Activated T-helper 1 cell treated with anti-CD3 and anti-CD28 coated beads, Interleukin-2, amount 50 U/mL, for 16 hours (primary cell): ENCODE data around the gene BMF.
"Not testable (repeated sequence)": the region's sequence is repeated elsewhere in the genome, so short reads cannot be mapped to it uniquely, and the experiment has no call there.

Source experiments
- DNase-seq, 2 donors: peaks; one replicate each; pipeline ENCODE4 v3.0.0-alpha.2; 2020; ENCODE audit warnings: low read depth in 1 of 2, low spot score in 1 of 2

The BMF gene, protein sequence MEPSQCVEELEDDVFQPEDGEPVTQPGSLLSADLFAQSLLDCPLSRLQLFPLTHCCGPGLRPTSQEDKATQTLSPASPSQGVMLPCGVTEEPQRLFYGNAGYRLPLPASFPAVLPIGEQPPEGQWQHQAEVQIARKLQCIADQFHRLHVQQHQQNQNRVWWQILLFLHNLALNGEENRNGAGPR

GRCh38 chr15:40108855-40109735 is at the start of gene BMF:
Gene BMF (minus strand): TSS chr15:40108879. CDS start chr15:40106086, 2,793 bp downstream.
- DNase-seq = peak; percentile 94 to 96

DNA sequence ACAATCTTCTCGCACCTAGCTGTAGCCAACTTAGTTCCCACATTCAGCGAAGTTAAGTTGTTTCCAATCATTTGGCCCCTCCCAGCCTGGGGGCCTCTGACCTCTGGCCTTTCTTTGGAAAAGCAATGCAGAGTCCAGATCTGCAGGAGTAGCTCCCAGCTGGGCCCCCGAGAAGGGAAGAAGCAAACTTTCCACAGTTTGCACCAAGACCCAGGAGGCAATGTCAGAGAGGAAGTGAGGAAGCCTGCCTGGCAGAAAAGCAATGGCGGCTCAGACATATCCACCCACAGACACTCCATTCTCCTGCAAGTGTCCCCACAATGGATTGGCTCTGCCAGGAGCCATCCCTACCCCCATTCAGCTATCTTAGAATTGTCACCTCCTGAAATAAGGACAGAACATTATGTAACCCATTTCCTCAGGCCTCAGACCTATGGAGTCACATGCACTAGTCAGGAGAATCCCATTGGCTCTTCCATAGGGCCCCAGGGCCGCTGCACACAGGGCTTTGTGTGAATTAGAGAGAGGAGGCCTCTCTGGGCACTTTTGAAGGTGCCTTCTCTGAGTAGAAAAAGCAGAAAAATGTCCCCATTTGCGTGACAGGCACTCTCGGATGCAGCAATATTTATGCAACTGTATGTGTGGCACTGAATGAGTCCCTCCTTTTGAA is 49.2 kb upstream of the BMF start:
- DNase-seq = no peak

- DNase-seq = no peak
These were observed 46.7 kb upstream of the BMF start for GRCh38 chr15:40155270-40155910.

- not testable (repeated sequence) for DNase-seq
These were observed 46.1 kb upstream of the BMF start for GRCh38 chr15:40154821-40155220.

DNA sequence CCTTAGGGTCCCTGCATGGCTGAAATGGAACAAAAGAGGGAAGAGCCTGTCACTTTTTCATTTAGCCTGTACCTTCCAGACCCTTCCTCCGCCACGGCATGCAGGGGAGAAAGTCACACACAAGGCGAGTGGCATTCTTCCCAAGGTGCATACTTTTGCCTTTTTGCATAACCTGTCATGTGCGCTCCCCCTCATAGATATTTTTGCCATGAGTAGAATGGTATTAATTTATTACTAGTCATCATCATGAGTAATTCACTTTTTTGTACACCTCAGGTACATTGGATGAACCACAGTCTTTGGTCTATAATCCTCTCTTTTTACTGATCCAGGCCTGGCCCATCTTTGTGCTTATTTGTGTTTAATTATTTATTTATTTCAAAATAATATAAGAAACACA is 43.3 kb upstream of the BMF start:
- no peak for DNase-seq

GRCh38 chr15:40151499-40151898 is 42.8 kb upstream of the BMF start:
- no peak for DNase-seq

GRCh38 chr15:40150163-40150925 is 41.7 kb upstream of the BMF start:
- DNase-seq = no peak

DNA sequence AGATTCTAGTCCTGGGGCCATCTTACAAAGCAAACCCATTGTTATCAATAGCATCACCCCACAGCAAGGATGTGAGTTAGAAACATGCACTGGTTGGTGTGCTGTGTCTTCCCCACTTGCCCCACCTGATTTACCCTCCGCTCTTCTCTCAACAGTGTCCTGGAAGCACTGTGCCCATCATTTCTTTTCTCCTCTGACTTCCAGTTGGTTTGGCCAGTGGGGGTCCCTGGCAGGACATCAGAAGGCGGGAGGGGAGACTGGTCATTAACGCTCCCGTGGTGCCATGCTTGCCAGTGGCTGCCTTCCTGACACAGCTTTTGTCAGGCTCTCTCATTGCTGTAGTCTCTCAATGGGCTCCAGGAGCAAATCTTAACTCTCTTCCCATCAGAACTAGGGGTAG is 40.7 kb upstream of the BMF start:
- DNase-seq = no peak

GRCh38 chr15:40146037-40146436 is 37.4 kb upstream of the BMF start:
- no peak for DNase-seq

- DNase-seq = no peak
These were observed 33.7 kb upstream of the BMF start for GRCh38 chr15:40142428-40142827.

DNA sequence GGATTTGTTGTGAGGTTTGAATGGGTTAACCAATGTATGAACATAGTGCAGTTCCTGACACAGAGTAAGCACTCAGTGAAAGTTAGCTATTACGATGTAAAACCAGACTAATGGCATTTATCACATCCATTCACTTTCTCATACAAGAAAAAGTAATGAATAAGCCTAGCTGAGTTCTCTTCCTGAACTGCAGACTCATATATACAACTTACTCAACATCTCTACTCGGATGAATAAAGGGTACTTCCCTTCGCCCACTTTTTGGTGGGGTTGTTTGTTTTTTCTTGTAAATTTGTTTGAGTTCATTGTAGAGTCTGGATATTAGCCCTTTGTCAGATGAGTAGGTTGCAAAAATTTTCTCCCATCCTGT is 29.5 kb upstream of the BMF start:
- not testable (repeated sequence) for DNase-seq

- no peak for DNase-seq
These were observed 28.9 kb upstream of the BMF start for GRCh38 chr15:40137303-40138200.

DNA sequence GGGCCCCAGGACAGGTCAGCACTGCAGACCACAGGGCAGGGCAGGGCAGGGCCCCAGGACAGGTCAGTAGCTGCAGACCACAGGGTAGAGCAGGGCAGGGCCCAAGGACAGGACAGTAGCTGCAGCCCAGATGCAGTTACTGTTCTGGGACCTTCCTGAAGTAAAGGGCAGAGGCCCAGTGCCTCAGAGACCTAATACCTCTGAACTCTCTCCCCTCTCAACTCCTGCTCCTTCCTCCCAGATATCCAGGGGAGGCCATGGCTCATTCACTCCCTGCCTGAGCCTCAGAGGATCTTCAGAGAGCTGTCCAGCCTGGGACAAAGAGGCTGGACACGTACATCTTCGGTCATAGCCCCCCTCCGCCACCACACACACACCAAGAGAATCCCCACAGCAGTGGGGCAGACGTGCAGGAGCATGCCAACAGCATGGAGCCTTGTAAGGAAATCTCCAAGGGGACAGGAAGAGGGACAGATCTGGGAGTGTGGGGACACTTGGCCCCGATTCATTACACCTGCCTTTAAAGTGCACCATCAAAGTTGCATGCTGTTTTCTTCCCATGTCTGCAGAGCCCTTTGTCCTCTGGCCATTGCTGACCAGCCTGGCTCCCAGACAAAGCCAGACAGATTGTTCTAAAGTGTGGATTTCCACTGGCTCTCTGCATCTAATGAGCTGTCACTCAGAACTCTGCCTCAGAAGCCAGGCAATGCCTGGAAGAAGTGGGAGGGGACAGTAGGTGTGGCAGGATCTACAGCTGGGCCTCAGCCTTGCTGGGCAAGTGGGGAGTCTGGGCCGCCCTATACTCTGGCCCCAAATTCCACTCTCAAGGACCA is 28.0 kb upstream of the BMF start:
- DNase-seq = no peak

- not testable (repeated sequence) for DNase-seq
These were observed 27.3 kb upstream of the BMF start for GRCh38 chr15:40135846-40136450.

- no peak for DNase-seq
These were observed 26.2 kb upstream of the BMF start for GRCh38 chr15:40134885-40135284.

- DNase-seq = no peak
These were observed 24.9 kb upstream of the BMF start for GRCh38 chr15:40133544-40133943.

DNA sequence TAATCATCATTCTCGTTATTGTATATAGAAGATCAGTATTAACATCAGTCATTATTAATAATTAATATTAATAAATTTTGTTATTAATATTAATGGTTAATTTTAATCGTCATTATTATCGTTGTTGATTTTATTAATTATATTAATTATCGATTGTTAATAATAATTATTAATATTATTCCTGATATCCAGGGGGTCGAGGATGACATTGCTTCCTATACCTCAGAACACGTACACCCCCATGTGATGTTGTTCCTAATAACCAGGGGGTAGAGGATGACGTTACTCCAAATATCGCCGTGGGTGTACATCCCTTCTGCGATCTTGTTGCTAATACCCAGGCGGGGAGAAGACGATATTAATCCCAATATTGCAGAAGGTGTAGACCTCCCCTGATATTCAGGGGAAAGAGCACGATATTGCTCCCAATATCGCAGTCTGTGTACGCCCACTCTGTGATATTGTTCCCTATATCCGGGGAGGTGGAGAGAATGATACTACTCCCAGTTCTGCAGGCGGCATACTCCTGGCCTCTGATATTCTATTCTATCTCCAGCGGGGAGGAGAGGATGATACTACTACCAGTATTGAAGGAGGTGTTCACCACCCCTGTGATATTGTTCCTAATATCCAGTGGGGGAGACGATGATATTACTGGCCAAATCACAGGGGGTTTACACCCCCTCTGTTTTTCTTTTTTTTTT is 22.3 kb upstream of the BMF start:
- DNase-seq = no peak

- DNase-seq = no peak
These were observed 21.4 kb upstream of the BMF start for GRCh38 chr15:40130118-40130517.
